NCI-H2171 treated with DMSO at 0.1 percent for 48 hours (cell line): Measurements from ENCODE around the gene ADGRV1.

Source experiments
- DNase-seq: peaks from one replicate; lab custom pipeline; 2025; lab: John Stamatoyannopoulos, UW

ADGRV1 gene

DNA sequence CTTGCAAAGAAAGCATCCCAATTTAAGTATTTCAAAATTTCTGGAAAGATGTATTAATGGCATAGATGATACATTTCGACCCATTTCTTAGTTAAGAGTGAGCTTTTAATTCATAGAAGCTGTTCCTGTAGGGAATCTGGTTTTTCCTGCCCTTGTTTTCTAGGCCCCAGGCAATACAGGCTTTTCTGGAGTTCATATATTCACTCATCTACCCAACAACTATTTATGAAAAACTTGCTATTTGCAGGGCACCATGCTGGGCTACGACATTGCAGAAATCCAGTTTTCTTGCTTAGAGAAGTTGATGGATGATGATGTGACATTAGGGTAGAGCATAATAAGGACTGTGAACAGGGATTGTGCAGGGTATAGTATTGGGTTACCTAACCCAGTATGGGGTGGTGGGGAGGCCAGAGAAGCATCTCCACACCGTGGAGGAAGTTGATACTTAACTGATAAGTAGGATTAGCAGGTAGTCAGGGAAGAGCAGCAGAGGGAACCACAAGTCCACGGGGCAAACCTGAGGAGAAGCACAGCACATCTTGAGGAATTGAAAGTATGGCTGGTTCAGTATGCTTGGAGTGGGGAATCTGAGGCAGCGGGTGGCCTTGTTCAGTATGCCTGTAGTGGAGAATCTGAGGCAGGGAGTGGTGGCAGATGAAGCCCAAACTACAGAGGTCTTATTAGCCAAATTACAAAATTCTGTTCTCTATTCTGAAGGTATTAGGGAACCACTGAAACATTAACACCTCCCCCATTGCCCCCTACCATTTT is 577.1 kb downstream of the ADGRV1 start:
- DNase-seq, result no peak

DNA sequence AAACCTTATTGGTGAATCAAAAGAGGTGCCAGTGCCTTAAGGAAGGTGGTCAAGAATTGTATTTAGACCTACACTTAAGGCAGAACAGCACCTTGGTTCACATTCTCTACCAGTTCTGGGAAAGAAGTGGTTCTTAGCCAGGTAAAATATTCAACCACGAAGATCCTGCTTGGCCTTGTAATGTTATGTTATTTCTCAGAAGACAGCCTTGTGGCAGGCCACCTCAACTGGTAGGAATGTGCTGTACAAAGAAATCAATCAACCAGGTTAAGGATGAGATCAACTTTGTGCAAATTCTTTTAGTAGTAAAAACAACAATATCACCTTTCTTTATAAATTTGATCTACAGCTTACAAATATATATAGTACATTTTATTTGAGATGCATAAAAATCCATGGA is 577.7 kb downstream of the ADGRV1 start:
- no peak for DNase-seq

DNA sequence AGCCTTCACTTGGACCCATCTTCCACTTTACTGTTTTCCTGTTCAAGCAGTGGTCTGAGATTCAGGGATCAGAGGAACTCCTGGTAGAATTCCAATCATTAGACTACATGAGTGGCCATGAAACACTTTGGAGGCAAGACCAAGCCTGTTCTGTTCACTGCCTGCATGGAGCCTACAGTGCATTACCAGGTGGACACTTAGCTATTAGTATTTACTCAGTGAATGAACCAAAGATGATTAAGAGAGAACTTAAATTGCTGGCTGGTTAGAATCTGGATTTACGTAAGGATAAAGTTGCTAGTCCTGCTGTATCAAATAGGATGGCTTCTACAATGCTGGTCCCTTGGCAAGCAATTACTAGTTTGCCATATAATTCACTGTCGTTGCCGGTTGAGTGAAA is 579.0 kb downstream of the ADGRV1 start:
- no peak for DNase-seq

DNA sequence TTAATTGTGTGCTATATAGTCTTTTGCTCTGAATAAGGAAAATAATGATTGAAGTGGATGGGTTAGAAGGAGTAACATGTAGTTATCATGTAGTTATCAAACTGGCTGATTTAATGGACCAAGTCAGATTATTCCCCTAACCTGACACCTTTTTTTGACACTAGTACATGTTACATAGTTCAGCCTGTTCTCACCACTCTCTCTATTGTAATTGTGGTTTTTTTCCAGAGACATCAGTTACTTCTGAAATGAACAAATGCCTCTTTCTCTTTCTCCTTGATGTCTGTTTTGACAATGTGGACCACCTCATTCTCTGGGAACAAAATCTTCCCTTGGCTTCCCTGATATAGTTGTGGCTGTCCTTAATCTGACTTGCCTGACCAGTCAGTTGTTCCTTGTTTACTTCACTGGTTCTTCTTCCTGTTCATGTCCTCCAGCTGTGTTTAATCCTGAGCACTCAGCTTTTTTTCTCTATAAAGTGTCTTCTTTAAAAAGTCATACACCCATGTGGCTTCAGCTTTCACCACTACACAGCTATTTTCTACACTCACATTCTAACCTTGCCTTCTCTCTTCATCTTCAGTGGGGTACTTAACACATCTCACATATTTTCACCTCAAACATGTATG is 581.1 kb downstream of the ADGRV1 start:
- no peak for DNase-seq

DNA sequence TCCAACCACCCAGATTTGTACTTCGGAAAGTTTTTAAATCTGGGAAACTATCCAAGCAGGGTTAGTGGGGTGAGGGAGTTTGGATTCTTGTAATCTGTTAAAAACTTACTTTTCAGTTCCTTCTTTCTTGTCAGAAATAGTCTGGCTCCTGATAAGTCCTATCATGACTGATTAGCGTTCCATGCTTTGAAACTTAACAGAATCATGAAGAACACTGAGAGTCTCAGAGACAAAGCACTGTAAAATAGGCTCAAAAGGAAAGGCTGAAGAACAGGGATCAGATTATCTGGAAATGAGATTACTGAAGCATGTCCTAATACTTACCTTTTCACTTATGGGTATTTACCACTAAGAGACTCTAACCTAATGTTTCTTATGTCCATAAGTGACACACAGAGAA is 582.1 kb downstream of the ADGRV1 start:
- no peak for DNase-seq

- DNase-seq, result no peak
Measured at GRCh38 chr5:91141642-91142041, 583.0 kb downstream of the ADGRV1 start.

DNA sequence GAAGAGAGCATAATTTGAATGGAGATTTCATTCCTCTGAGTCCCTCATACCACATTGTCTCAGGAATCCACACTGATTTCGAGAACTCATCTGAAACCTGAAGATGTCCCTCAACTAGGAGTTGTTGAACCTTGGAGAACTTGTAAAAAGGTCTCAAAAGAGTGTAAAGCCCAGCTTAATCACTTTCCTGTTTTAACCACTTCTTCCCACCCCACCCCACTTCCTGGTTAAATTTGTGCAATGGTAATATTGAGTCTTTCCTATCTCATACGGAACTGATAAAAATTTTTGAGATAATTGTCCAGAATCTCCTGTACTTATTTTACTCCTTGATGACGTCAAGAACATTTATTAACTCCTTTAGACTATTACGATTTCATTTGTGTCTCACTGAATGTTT is 583.8 kb downstream of the ADGRV1 start:
- DNase-seq, result no peak

GRCh38 chr5:91142819-91143218 is 584.2 kb downstream of the ADGRV1 start:
- no peak for DNase-seq

- no peak for DNase-seq
Measured at GRCh38 chr5:91143840-91144239, 585.2 kb downstream of the ADGRV1 start.

- no peak for DNase-seq
Measured at GRCh38 chr5:91144491-91145332, 586.1 kb downstream of the ADGRV1 start.

DNA sequence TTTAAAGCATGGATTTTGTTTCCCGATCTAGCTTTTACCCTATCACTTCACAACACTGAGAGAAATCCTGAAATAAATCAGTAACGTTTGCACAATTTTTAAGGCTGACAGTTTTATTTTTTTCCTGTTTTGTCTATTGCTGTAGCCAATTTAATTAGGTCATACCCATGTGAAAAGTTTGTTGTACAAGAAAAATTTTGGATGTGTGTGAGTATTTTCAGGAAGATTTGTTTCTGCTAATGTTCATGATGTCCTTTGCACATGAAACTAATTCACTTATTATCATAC is 586.7 kb downstream of the ADGRV1 start:
- DNase-seq, result no peak

DNA sequence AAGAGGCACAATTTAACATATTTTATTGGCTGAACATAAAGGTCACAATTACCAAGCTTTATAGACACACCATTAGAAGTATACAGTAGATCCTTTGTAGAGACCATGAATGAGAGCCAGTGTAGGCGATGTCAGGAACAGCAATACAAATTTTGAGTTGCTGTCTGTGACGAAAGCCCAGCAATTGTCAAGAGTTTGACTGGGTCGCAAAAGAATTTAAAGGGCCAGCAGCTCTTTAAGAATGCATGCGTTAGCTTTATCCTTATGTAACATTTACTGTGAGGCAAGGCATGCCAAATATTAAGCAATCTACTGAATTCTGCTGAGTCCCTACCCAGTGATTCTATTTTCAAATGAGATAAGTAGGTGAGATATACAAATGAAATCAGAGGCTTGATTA is 587.6 kb downstream of the ADGRV1 start:
- DNase-seq, result no peak

DNA sequence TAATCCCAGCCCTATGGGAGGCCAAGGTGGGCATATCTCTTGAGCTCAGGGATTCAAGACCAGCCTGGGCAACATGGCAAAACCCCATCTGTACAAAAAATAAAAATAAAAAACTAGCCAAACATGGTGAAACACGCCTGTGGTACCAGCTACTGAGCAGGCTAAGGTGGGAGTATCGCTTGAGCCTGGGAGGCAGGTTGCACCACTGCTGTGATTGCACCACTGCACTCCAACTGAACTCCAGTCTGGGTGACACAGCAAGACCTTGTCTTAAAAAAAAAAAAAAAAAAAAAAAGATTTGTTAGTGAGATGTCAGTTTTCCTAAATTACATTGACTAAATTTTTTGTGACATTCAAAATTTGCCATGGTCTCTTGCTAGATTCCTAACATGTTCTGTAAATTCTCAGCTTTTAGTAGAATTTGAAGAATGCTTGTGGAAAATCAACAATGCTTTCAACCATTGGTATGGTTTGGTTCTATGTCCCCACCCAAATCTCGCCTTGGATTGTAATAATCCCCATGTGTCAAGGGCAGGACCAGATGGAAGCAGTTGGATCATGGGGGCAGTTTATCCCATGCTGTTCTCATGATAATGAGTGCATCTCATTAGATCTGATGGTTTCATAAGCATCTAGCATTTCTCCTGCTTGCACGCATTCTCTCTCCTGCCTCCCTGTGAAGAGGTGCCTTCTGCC is 588.5 kb downstream of the ADGRV1 start:
- DNase-seq, result no peak

GRCh38 chr5:91150234-91150633 is 591.6 kb downstream of the ADGRV1 start:
- no peak for DNase-seq

GRCh38 chr5:91150636-91151035 is 592.0 kb downstream of the ADGRV1 start:
- no peak for DNase-seq

DNA sequence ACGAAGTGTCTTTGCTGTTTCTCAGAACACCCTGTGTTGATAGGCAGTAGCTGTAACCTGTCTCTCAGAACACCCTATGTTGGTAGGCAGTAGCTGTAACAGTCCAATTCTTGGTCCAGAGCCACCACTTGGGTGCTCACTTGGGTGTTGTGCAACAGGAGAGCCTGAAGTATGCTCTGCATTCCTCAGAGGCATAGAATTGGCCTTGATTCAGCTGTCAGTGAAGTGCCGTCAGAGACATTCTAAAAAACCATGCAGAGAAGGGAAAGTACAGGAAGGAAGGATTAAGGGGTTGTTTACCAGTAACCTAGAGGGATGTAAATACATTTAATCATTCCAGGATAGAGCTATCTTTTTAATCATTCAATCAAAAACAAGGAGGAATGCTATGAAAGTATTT is 593.4 kb downstream of the ADGRV1 start:
- no peak for DNase-seq

DNA sequence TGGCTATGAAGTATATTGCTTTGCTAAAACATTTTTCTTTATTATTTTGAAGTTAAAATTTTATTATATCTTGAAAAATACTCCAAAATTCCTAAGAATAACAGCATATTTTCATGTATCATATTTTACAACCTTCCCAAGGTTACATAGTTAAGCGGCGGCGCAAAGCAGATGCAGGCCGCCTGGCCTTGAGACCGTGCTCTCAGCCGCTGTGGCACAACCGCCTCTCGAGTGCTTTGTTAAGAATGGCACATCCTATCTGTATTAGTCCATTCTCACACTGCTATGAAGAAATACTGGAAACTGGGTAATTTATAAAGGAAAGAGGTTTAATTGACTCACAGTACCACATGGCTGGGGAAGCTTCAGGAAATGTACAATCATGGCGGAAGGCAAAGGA is 595.7 kb downstream of the ADGRV1 start:
- DNase-seq, result no peak

DNA sequence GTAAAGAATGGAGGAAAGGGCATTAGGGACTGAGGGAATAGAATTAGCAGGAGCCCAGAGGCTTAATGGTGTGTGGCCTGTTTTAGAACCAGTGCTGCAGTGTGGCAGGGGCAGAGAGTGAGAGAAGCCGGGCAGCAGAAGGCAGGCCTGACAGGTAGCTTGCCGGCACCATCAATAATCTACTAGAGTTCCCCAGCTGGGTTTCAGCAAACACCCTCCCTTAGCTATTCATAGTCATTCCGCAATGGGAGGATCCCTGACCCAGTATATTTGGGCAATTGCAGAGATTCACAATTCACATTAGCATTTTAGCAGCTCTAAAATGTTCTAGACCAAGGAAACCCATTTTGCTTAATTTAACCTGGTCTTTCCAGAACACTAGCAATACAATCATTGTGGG is 596.7 kb downstream of the ADGRV1 start:
- DNase-seq, result no peak

DNA sequence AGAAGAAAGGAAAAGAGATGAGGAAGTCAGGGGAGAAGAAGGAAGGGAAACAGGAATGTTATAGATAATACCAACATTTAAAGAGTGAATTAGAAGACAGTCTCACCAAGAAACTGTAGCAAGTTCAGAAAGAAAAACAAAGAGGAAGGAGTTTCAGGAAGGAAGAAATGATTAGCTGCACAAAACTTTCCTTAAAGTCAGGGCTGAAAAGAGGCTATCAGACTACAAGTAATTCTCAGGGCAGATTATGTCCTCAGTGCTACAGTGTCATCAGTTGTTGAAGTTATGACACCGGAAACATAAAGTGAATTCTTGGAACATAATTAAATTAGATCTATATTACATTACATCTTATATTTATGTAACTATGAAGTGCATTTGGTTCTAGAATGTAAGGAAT is 597.6 kb downstream of the ADGRV1 start:
- no peak for DNase-seq

GRCh38 chr5:91158011-91158410 is 599.4 kb downstream of the ADGRV1 start:
- DNase-seq, result no peak

DNA sequence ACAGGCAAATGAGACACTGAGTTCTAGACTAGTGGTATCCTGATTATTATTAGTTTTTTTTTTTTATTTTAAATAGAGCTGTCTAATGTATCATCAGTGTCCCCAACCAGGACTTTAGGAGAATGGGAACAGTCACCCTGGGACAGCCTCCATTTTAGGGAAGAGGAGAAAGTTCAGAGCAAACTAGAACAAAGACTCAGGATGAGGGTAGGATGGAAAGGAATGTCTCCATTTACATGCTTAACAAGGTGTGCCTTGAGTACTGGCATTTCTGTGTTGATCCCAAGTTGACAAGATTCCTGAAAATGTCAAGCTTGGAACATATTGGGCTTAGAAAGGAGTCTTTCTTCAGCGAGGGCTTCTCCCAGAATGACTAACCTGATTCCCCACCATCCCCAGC is 601.0 kb downstream of the ADGRV1 start:
- DNase-seq, result no peak

- DNase-seq, result no peak
Measured at GRCh38 chr5:91160714-91161285, 602.2 kb downstream of the ADGRV1 start.
